PC-9 (cell line): ENCODE measurements around the gene DHX16. TPM values are rescaled to one million over a fixed set of nuclear protein-coding genes. Genes with fewer than 3 reads are reported as not detected.
"Not testable (repeated sequence)": the region's sequence is repeated elsewhere in the genome, so short reads cannot be mapped to it uniquely, and the experiment has no call there.

Source experiments
- BruUV-seq: library from RNA; stranded (reverse); fragments of 400-500 nt; replicated peaks from 2 replicates; lab custom pipeline; 2021; lab: Mats Ljungman, UMichigan
- CTCF ChIA-PET: fragments of 300-600 bp; sonication (Branson Sonifier 250); formaldehyde crosslinking; loops from one replicate; lab custom pipeline; 2022; ENCODE audit warnings: antibody characterized with exemption; lab: Charles Lee
- POLR2A ChIA-PET: fragments of 300-600 bp; sonication (Branson Sonifier 250); formaldehyde crosslinking; loops from one replicate; lab custom pipeline; 2022; ENCODE audit warnings: antibody characterized with exemption; ENCODE audit not compliant: unreplicated experiment; lab: Charles Lee
- DNase-seq, 2 experiments: peaks; one replicate each; pipeline versions ENCODE4 v3.0.0 to v3.0.0-alpha.2; 2015 to 2022; ENCODE audit warnings: mixed read lengths in 1 of 2
- H2AFZ ChIP-seq: fragments of 200-600 bp; sonication (generic); 2 replicates; pipeline ENCODE4 v1.8.1; 2017; ENCODE audit warnings: antibody characterized with exemption
- H3F3A ChIP-seq: fragments of 200-600 bp; sonication (generic); 2 replicates; pipeline ENCODE4 v1.8.1; 2017; ENCODE audit warnings: antibody characterized with exemption, mild to moderate bottlenecking, low read depth; ENCODE audit not compliant: insufficient read depth
- H3K27ac ChIP-seq: fragments of 200-600 bp; sonication (generic); 2 replicates; pipeline ENCODE4 v1.6.1; 2016; ENCODE audit warnings: mixed run types
- H3K27me3 ChIP-seq: fragments of 200-600 bp; sonication (generic); 2 replicates; pipeline ENCODE4 v1.6.1; 2016; ENCODE audit warnings: low read depth, mixed run types; ENCODE audit not compliant: insufficient read depth
- H3K36me3 ChIP-seq: fragments of 200-600 bp; sonication (generic); 2 replicates; pipeline ENCODE4 v1.6.1; 2016; ENCODE audit warnings: low read depth, mixed run types
- H3K4me1 ChIP-seq: fragments of 200-600 bp; sonication (generic); replicated peaks from 2 replicates; pipeline ENCODE4 v1.6.1; 2016; ENCODE audit warnings: mixed run types; ENCODE audit not compliant: insufficient read depth
- H3K4me2 ChIP-seq: fragments of 200-600 bp; sonication (generic); 2 replicates; pipeline ENCODE4 v1.6.1; 2017; ENCODE audit warnings: mixed run types
- H3K4me3 ChIP-seq: fragments of 200-600 bp; sonication (generic); 2 replicates; pipeline ENCODE4 v1.6.1; 2016; ENCODE audit warnings: mixed run types
- H3K79me2 ChIP-seq: fragments of 200-600 bp; sonication (generic); 2 replicates; pipeline ENCODE4 v1.6.1; 2017; ENCODE audit warnings: low read depth, mixed run types
- H3K9me2 ChIP-seq: fragments of 200-600 bp; sonication (generic); 2 replicates; pipeline ENCODE4 v1.8.1; 2017; ENCODE audit warnings: mild to moderate bottlenecking; ENCODE audit not compliant: insufficient read depth
- H3K9me3 ChIP-seq: fragments of 200-600 bp; sonication (generic); 2 replicates; pipeline ENCODE4 v1.8.1; 2016; ENCODE audit warnings: low read depth; ENCODE audit not compliant: insufficient read depth
- H4K20me1 ChIP-seq: fragments of 200-600 bp; sonication (generic); 2 replicates; pipeline ENCODE4 v1.8.1; 2017; ENCODE audit not compliant: insufficient read depth
- EZH2 ChIP-seq: fragments of 200-600 bp; sonication (generic); IDR thresholded peaks from 2 replicates; pipeline ENCODE4 v1.8.0; 2017; ENCODE audit warnings: antibody characterized with exemption, low read depth
- intact Hi-C: fragments of 100-400 bp; cut with micrococcal nuclease; formaldehyde crosslinking; loops from one replicate; pipeline ENCODE4 v1.10.0; 2022; ENCODE audit not compliant: unreplicated experiment
- total RNA-seq: library from RNA; stranded (reverse); gene quantifications from 2 replicates; pipeline ENCODE4 v1.2.3, GENCODE V29; 2021
- TF ChIP-seq, protein P1 (sequence below): fragments of 200-600 bp; sonication (generic); conservative IDR thresholded peaks from 2 replicates; pipeline ENCODE4 v1.6.1; 2017; ENCODE audit warnings: mixed run types, antibody characterized with exemption, mild to moderate bottlenecking, moderate library complexity

DHX16 gene
- total RNA-seq, 1 experiment from 2014 or later: 43.5 TPM

DNA sequence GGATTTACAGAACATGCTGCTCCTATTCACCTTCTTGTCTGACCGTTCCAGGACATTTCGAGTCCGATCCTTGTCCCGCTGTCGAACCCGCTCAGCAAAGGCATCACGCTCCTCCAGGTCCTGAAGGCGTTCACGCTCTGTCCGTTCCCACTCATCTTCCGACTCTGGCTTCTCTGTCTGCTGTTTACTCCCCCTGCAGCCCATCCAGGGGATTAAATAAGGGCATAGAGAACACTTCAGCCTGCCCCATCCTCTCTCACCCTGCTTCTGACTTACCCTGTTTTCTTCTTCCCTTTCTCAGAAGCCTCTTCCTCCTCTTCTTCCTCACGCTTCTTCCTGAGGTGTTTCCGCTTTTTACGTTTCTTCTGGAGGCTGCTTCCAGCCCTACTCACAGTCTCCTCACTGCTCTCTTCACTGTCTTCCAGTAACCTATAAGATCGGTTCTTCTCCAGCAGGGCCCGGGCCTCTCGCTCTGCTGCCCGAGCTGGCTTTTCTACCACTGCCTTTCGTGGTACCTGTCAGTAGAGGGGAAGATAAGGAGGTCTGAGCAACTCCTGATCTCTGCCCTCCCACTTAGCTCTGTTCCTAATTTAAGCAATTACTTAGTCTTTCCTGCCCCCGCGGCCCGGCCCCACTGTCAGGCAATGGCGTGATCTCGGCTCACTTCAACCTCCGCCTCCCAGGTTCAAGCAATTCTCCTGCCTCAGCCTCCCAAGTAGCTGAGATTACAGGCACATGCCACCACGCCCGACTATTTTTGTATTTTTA, 1.9 kb downstream of the DHX16 start:
- POLR2A ChIA-PET: no interaction called here
- no peak for TF ChIP-seq EZH2
- TF ChIP-seq, protein P1, sequence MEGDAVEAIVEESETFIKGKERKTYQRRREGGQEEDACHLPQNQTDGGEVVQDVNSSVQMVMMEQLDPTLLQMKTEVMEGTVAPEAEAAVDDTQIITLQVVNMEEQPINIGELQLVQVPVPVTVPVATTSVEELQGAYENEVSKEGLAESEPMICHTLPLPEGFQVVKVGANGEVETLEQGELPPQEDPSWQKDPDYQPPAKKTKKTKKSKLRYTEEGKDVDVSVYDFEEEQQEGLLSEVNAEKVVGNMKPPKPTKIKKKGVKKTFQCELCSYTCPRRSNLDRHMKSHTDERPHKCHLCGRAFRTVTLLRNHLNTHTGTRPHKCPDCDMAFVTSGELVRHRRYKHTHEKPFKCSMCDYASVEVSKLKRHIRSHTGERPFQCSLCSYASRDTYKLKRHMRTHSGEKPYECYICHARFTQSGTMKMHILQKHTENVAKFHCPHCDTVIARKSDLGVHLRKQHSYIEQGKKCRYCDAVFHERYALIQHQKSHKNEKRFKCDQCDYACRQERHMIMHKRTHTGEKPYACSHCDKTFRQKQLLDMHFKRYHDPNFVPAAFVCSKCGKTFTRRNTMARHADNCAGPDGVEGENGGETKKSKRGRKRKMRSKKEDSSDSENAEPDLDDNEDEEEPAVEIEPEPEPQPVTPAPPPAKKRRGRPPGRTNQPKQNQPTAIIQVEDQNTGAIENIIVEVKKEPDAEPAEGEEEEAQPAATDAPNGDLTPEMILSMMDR: no peak
- no peak overlapping the region for H2AFZ ChIP-seq
- CTCF ChIA-PET: interaction anchor here (0.6 to 0.7 kb wide), 2 partner anchors 92 to 169 kb away, joined by 3 read pairs; no protein-coding TSS in a partner anchor
- intact Hi-C loops: no loop called here
- no peak for DNase-seq
- H3K27me3 ChIP-seq: no peaks in the 10 kb centered on the region
- H3K27ac ChIP-seq: no peak overlapping the region
- H3K4me3 ChIP-seq: no peak overlapping the region; the same call in 1 of the 2 replicates
- peaks cover 8% of the 10 kb centered on the region; the same call in 1 of the 2 replicates for H3F3A ChIP-seq
- H3K9me3 ChIP-seq: no peaks in the 10 kb centered on the region
- H3K9me2 ChIP-seq: no peaks in the 10 kb centered on the region
- no peaks in the 10 kb centered on the region; the same call in 1 of the 2 replicates for H3K36me3 ChIP-seq
- H4K20me1 ChIP-seq: no peaks in the 10 kb centered on the region; the same call in none of the 2 replicates
- H3K4me1 ChIP-seq: peaks cover 17% of the 10 kb centered on the region
- BruUV-seq: no TSS peak
- H3K4me2 ChIP-seq: peak overlapping the region; percentile 79
- H3K79me2 ChIP-seq: peaks cover 22% of the 10 kb centered on the region

DNA sequence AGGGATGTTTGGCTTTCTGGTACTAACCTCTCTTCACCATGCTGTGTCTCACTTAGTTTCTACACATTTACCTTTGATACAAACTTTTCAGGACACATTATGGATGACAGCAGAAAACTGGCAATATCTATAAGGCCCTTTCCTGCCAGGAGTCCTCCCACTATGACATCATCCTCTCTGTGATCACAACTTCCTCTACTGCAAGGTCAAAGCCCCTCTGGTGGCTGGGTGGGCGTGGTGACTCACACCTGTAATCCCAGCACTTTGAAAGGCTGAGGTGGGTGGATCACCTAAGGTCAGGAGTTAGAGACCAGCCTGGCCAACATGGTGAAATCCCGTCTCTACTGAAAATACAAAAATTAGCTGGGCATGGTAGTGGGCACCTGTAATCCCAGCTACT, 6.5 kb downstream of the DHX16 start:
- CTCF ChIA-PET: interaction anchor here (0.6 kb wide), 1 partner anchor 15 kb away, joined by 4 read pairs; no protein-coding TSS in a partner anchor
- H3F3A ChIP-seq, H3K4me1 ChIP-seq, H3K27me3 ChIP-seq, H3K4me3 ChIP-seq, H4K20me1 ChIP-seq, H3K79me2 ChIP-seq, DNase-seq, H3K9me3 ChIP-seq, H3K9me2 ChIP-seq, POLR2A ChIA-PET, intact Hi-C loops, H3K27ac ChIP-seq, H2AFZ ChIP-seq, BruUV-seq, H3K4me2 ChIP-seq: not testable (repeated sequence)
- H3K36me3 ChIP-seq: peaks cover 23% of the 10 kb centered on the region; the same call in 1 of the 2 replicates

DNA sequence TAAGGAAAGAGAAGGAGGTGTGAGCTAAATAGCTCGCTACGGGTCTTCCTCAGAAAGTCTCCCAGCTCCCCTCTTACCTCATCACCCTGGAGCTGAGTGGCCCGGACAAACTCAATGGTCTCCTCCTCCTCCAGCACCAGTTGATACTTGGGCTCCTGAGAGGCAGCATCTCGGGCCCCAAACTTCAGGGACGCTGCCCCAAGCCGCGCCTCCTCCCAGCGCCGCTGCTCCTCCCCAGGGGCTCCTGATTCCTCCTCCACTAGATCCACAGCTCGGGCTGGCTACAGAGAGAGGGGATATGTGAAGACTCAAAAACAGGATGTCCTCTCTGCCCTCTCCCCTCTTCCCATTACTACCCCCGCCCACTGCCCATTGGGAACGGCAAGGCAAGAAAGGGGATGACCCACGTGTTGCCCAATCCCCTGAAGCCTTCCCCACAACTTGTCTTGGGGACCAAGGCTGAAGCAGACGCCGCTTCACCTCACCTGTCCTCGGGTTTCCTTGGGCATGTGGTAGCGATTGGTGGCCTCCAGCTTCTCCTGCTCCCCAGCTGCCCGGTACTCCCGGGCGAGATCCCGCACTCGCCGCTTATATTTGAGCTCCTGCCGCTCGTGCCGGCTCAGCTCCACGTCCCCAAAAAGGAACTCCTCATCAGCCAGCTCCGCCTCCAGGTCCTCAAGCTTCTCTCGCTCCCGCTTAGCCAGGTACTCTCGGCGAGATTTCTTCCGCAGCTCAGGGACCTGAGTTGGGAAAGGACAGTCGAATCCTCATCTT, 7.6 kb downstream of the DHX16 start:
- Histone ChIP-seq H3K79me2 (no peaks in the 10 kb centered on the region), H3K27me3 (no peaks in the 10 kb centered on the region), H3K4me1 (no peaks in the 10 kb centered on the region), H3K9me3 (no peaks in the 10 kb centered on the region), H3K4me2 (no peak overlapping the region), H3K36me3 (peaks cover 23% of the 10 kb centered on the region; the same call in 1 of the 2 replicates), H3K4me3 (no peak overlapping the region), H4K20me1 (no peaks in the 10 kb centered on the region; the same call in 1 of the 2 replicates), H3F3A (no peaks in the 10 kb centered on the region; the same call in 1 of the 2 replicates), H2AFZ (no peak overlapping the region), H3K9me2 (no peaks in the 10 kb centered on the region), H3K27ac (no peak overlapping the region)
- BruUV-seq: TSS peak; percentile 9
- DNase-seq: no peak
- ChIA-PET CTCF (no interaction called here), POLR2A (interaction anchor here (0.6 kb wide), 1 partner anchor 35 kb away, joined by 4 read pairs; no protein-coding TSS in a partner anchor)
- intact Hi-C loops: no loop called here
- no peak for TF ChIP-seq EZH2
- TF ChIP-seq, protein P1: no peak

DNA sequence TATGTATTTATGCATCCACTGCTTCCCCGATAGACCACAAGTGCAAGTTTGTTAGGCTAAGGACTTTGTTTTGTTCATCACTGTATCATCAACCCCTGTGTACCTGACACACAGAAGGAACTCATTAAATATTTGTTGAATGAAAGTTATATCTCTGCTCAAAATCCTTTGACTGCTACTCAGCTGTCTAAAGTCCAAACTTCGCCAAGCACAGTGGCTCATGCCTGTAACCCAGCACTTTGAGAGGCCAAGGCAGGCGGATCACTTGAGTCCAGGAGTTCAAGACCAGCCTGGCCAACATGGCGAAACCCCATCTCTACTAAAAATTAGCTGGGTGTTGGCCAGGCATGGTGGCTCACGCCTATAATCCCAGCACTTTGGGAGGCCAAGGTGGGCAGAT, 14.9 kb downstream of the DHX16 start:
- POLR2A ChIA-PET, H3K4me2 ChIP-seq, H2AFZ ChIP-seq, H3K4me3 ChIP-seq, BruUV-seq, H3K27ac ChIP-seq, DNase-seq, CTCF ChIA-PET, H3K27me3 ChIP-seq, H3K9me2 ChIP-seq, H3K9me3 ChIP-seq, intact Hi-C loops, H4K20me1 ChIP-seq, H3F3A ChIP-seq, H3K4me1 ChIP-seq, H3K79me2 ChIP-seq: not testable (repeated sequence)
- peaks cover 17% of the 10 kb centered on the region for H3K36me3 ChIP-seq
